ENCODE data around the gene NR0B1.

The NR0B1 gene

GRCh38 chrX:30309139-30309571 is at the start of gene NR0B1:
TSS of gene NR0B1 (minus strand) at chrX:30309390. CDS start at chrX:30309363, 27 bp downstream.
- DNase-seq (ENCODE audit: low read depth), result no peak

DNA sequence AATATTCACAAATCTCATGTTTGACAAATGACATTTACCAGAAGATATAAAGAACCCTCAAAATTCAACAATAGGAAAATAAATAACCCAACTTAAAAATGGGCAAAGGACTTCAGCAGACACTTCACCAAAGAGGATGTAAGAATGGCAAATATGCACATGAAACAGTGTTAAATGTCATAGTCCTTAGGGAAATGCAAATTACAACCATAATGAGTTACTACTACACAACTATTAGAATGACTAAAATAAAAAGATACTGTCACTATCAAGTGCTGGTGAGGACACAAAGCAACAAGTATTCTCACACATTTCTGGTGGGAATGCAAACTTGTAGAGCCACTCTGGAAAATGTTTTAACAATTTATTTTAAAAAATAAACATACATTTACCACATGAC is 40.8 kb upstream of the NR0B1 start:
- DNase-seq (ENCODE audit: low read depth), result no peak

GRCh38 chrX:30343206-30343605 is 34.0 kb upstream of the NR0B1 start:
- DNase-seq (ENCODE audit: low read depth), result no peak

GRCh38 chrX:30340753-30341152 is 31.6 kb upstream of the NR0B1 start:
- no peak for DNase-seq (ENCODE audit: low read depth)

DNA sequence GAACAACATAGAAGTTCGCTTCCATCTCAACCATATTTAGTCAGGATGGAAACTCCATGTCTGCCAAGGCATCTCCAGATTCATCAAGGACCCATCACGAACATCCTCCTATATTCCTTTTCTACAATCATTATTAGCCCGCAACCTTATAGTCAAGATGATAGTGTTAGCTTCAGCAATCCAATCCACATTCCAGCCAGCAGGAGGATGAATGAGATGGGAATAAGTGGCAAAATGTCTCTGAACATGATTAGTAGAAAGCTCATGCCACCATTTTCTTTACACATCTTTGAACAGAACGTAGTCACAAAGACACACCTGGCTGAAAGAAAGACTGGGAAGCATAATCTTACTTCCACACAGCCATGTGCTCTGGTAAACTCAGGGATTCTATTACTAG is 18.6 kb upstream of the NR0B1 start:
- no peak for DNase-seq (ENCODE audit: low read depth)

DNA sequence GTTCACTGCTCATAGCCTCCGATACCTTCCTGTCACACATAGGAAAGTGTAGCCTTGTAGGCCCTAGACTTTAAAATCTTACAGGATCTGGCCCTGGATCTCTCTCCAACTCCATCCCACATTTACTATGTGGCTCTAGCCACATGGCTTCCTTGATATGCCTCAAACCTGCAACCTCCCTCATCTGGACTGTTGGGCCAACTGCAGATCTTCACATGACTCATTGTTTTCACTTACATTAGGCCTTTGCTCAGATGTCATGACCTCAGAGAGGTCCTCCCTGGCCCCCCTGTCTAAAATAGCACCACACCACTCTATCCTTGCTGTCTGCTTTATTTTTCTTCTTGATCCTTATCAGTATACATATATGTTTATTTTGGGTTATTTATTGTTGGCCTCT is 8.1 kb upstream of the NR0B1 start:
- no peak for DNase-seq (ENCODE audit: low read depth)

DNA sequence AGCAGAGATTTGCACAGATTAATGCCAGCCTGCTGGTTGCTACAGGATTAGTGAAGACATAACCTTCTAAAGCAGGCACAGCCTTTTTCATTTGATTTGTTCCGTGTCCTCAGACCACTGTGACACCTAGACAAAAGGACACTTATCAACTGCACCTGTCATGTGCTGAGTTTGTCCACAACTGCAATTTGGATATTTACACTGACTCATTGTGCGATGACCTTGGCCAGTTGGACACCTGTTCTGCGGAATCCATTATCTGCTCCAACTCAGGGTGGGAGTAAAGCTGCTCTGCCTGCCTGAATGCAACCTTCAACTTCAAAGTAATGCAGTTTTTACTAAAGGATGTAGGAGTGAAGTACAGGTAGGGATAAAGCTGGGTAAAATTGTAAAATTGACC is 4.1 kb upstream of the NR0B1 start:
- no peak for DNase-seq (ENCODE audit: low read depth)

- DNase-seq (ENCODE audit: low read depth), result no peak
Observed at GRCh38 chrX:30312858-30313257, 3.7 kb upstream of the NR0B1 start.

DNA sequence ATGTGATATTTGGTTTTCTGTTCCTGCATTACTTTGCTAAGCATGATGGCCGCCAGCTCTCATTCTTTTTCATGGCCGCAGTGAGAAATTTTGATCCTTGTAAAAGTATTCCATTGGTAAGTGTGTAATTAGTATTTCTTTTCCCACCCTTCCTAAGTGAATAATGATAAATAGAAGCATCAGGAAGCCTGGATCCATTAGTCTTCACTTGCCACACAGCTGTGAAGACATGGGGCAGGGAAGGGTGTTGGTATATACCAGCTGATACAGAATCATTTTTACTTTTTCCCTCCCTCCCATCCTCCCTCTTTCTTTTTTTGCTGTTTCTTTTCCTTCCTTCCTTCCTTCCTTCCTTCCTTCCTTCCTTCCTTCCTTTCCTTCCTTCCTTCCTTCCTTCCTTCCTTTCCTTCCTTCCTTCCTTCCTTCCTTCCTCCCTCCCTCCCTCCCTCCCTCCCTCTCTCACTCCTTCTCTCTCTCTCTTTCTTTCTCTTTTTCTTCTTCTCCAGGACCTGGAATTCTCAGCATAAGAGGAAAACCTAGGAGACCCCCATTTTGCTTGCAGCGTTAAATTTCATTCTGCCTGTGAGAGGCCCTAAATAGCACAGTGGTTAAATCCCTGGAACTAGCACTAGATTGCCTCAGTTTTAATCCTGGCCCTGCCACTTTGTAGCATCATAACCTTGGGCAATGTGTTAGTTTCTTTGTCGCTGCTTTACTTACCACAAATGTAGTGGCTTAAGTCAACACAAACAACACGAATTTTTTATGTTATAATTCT is 1.4 kb upstream of the NR0B1 start:
- no peak for DNase-seq (ENCODE audit: low read depth)

- no peak for DNase-seq (ENCODE audit: low read depth)
Observed at GRCh38 chrX:30308263-30309138, 689 bp downstream of the NR0B1 start.

- DNase-seq (ENCODE audit: low read depth), result no peak
Observed at GRCh38 chrX:30307466-30307865, 1.7 kb downstream of the NR0B1 start.

- no peak for DNase-seq (ENCODE audit: low read depth)
Observed at GRCh38 chrX:30304866-30305265, 4.3 kb downstream of the NR0B1 start.

- no peak for DNase-seq (ENCODE audit: low read depth)
Observed at GRCh38 chrX:30302956-30303355, 6.2 kb downstream of the NR0B1 start.

GRCh38 chrX:30301963-30302362 is 7.2 kb downstream of the NR0B1 start:
- no peak for DNase-seq (ENCODE audit: low read depth)

- DNase-seq (ENCODE audit: low read depth), result no peak
Observed at GRCh38 chrX:30301208-30301607, 8.0 kb downstream of the NR0B1 start.

GRCh38 chrX:30296408-30297254 is 12.6 kb downstream of the NR0B1 start:
- DNase-seq (ENCODE audit: low read depth), result no peak

DNA sequence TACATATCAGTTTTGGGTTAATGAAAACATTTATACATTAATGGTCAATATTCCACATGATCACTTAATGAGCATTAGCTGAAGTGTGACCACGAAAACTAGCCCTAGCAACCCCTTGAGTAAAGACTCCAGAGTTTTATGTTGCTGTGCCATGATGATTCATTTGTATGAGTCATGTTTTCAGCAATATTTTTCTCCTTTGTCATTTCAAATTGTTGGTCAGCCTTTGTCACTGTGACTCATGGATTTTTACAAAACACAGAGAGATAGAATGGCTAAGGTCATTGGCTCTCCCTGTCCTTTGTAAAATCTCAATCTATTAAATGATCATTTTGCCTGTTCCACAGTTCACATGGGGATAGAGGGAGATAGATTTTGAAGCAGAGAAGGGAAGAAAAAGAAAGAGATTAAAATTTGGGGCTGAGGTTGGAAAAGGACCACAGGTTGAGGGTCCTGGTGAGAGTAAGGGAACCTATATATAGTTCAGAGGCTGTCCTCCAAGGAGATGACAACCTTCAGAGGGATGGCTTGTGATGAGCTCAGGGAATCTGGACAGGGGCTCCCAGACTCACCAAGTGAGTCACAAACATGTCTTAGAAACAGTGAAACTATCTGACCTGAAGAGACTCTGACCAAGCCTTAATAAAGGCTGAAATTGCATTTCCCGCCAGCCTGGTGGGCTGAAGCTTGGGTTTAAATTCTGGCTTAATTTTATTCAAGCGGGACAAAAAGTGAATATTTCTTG is 25.6 kb downstream of the NR0B1 start:
- no peak for DNase-seq (ENCODE audit: low read depth)

- DNase-seq (ENCODE audit: low read depth), result no peak
Observed at GRCh38 chrX:30282527-30282926, 26.7 kb downstream of the NR0B1 start.

GRCh38 chrX:30280428-30280827 is 28.8 kb downstream of the NR0B1 start:
- DNase-seq (ENCODE audit: low read depth), result no peak

- DNase-seq (ENCODE audit: low read depth), result no peak
Observed at GRCh38 chrX:30278365-30278764, 30.8 kb downstream of the NR0B1 start.

- DNase-seq (ENCODE audit: low read depth), result no peak
Observed at GRCh38 chrX:30275498-30275897, 33.7 kb downstream of the NR0B1 start.

GRCh38 chrX:30270639-30271038 is 38.6 kb downstream of the NR0B1 start:
- no peak for DNase-seq (ENCODE audit: low read depth)

Data from stimulated activated CD8-positive, alpha-beta memory T cell treated with anti-CD3 and anti-CD28 coated beads, Interleukin-15, amount 100 ng/mL, for 1 hour (primary cell).